HG03571 (cell line): ENCODE results near the gene SRXN1.
"Not testable (repeated sequence)": the region's sequence is repeated elsewhere in the genome, so short reads cannot be mapped to it uniquely, and the experiment has no call there.

ENCODE experiments used
- ATAC-seq: cut with Tn5 transposase; IDR thresholded peaks from one replicate; pipeline ENCODE4 v1.9.1; 2021; ENCODE audit not compliant: unreplicated experiment

The SRXN1 gene

DNA sequence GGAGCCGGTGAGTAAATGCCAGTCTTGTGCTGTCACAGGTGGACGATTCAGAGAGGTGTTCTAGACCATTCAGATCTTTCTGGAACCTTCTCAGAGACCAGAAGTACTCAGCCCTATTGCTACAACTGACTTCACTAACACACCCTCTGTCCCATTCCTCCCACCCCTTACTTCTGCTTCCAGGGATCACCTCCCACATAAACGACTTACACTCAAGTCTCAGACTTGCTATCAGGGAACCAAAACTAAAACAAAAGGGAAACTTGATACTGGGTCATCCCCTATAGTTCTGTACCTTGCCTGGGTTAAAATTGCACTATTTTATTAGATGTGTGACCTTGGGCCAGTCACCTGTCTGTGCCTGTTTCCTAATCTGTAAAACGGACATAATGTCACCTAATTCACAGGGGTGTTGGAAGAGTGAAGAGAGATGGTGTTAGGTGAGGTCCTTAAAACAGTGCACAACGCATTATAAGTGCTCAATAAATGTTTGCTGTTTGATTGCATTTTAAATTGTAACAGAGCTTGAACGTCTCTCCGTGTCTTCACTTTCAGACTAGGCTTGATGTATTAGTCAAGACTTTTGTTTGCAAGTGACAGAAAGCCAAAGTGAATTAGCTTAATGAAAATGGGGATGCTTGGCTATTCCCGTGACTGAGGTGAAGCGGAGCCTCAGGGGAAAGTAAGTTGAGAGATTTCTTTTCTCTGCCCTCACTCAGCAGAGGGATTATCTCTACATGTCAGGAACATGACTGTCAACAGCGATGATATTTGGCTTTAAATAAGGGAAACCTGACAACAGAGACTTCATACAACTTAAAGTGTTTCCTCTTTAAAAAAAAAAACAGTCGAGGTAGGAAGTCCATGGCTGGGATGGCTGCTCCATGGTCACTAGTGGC lies 3.0 kb upstream of the SRXN1 start:
- no peak for ATAC-seq

DNA sequence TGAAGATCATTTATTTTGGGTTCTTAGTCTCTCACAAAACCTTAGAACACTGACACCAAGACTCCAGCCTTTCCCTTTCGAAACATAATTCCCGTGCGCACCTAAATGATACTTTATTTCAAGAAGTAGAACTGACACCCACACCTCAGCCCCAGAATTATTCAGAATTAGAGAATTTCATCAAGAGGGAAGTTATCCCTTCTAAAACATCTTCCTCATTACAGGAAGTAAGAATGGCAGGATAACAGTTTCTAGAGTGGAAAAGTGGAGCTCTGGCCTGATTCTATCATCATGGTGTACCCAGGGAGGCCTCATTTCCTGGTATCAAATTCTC lies 1.4 kb upstream of the SRXN1 start:
- no peak for ATAC-seq

GRCh38 chr20:653590-654416 lies 803 bp upstream of the SRXN1 start:
- ATAC-seq, result no peak

- no peak for ATAC-seq
Measured at GRCh38 chr20:652615-653109, 338 bp downstream of the SRXN1 start.

DNA sequence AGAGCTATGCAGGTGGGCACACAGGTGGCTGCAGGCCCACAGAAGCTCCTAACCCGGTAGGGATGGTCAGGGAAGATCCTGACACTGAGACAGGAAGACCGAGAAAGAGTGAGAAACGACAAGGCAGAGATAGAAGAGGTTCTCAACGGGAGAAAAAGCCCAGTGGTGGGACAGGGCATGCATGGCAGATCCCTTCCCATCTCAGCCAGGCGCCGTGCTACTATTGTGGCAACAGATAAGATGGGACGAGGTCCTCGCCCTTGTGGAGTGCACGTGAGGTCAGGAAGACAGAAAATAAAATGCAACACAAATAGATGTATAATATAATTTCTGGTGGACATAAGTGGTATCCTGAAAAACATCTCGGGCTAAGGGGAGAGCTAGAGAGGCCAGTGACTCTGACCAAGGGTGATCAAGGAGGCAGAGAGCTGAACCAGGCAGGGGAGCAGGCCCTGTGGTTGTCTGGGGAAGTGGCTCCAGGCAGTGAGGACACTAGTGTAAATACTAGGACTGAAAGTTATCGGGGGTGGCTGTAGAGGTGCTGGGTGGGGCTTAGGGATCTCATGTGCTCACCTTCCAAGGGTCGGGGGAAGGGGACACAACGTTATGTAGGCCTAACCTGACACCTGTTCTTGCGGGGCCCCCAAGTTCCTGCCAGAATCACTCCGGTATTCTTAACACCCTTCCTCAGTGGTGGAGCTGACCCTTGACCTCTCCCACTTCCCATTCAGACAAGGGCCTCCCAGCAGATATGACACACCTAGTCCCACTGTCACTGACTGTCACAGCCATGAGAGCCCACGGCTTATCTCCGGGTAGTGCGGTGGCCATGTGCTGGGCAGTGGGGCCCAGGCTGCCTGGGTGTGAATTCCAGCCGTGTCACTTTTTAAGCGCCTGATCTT lies 1.0 kb downstream of the SRXN1 start:
- no peak for ATAC-seq

DNA sequence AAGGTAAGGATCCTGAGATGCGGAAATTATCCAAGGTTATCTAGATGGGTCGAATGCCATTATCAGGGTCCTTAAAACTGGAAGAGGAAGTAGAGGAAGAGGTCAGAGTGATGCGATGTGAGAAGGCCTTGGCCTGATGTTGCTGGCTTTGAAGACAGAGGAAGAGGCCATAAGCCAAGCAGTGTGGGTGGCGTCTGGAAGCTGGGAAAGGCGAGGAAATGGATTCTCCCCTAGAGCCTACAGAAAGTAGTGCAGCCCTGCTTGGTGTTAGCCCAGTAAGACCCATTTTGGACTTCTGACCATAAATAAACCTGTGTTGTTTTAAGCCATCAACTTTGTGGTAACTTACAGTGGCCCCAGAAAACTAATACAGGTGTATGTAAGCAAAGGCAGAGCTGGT lies 2.0 kb downstream of the SRXN1 start:
- no peak for ATAC-seq

DNA sequence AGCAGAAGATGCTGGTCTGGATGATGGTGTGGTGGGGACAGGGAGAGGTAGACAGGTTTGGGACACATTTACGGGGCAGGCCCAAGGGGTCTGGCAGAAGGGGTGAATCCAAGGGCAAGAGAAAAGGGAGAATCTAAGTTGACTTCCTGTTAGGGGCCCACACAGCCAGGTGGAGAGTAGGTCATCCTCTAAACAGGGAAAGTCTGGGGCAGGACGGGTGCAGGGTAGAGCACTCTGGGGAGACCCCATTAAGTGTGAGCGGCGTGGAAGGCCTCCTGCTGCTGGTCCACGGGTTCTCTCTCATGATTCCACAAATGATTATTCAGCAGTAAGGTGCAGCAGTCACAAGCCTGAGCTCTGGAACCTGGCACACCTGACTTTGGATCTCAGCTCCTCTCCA lies 2.7 kb downstream of the SRXN1 start:
- no peak for ATAC-seq

DNA sequence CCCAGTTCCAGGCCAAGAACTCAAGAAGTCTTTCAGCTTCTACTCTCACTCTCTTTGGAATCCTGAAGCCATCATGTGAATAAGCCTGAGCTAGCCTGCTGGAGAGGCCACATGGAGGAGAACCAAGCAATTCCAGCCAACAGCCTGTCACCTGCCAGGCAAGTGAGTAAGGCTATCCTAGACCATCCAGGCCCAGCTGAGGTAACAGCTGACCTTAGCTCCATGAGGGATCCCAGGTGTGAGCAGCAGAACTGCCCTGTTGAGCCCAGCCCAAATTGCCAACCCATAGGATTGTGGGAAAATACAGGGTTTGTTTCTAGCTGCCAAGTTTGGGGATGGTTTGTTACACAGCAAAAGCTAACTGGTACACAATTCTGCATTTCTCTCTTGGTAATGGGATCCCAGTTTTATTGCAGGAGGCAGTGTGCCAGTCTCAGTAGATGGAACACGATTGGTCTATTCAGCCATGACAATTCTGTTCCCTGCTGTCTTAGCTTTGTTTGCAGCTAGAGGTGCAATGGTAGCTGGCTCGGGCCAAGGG lies 5.5 kb downstream of the SRXN1 start:
- no peak for ATAC-seq

GRCh38 chr20:646868-647233 lies 6.1 kb downstream of the SRXN1 start:
- no peak for ATAC-seq

- no peak for ATAC-seq
Measured at GRCh38 chr20:646107-646867, 6.7 kb downstream of the SRXN1 start.

DNA sequence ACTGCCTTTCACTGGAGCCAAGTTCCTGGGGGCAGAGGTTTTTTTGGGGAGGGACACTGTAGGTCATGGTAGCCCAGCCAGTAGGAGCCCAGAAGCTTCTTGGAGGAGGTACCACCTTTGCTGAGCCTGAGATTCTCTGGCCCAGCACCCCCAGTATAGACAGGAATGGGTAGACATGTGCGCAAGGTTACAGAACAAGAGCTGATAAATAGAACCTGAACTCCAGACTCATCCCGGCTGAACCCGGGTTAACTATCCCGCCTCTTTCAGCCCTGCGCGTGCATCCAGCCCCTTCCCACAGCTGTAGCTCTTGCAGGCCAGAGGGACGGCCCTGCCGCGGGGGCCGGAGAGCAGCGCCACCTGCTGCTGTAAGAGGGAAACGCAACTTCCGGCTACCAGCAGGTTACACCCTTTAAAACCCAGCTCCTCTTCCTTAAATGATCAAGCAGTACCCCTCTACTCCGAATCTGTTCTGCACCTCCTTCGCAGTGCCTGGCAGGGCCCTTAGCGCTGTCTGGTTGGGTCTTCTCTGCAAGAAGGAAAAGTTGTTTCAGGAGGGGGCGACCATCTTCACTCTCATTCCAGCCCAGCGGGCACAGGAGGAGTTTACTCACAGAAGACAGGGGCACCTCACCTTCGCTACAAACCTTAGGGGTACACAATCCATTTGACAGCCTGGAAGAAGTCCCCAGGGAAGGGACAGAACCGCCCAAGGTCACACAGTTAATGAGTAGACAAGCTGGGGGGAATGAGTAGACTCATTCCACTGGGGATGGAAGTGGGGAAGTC lies 7.5 kb downstream of the SRXN1 start:
- no peak for ATAC-seq

DNA sequence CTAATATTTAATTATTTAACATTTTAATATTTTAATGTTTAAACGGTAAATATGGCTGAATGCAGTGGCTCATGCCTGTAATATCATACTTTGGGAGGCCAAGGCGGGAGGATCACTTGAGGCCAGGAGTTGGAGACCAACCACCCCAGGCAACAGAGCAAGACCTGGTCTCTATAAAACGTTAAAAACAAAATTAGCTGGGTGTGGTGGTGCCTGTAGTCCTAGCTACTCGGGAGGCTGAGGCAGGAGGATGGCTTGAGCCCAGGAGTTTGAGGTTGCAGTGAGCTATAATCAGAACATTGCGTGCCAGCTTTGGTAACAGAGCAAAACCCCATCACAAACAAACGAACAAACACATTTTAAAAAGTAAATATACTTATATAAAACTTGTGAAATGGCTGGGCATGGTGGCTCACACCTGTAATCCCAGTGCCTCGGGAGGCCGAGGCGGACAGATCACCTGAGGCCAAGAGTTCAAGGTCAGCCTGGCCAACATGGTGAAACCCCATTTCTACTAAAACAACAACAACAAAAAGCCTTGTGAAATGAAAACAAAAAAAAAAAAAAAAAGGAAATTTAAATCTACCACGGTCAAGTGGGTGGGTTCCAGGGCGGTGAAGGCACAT lies 8.2 kb downstream of the SRXN1 start:
- no peak for ATAC-seq

DNA sequence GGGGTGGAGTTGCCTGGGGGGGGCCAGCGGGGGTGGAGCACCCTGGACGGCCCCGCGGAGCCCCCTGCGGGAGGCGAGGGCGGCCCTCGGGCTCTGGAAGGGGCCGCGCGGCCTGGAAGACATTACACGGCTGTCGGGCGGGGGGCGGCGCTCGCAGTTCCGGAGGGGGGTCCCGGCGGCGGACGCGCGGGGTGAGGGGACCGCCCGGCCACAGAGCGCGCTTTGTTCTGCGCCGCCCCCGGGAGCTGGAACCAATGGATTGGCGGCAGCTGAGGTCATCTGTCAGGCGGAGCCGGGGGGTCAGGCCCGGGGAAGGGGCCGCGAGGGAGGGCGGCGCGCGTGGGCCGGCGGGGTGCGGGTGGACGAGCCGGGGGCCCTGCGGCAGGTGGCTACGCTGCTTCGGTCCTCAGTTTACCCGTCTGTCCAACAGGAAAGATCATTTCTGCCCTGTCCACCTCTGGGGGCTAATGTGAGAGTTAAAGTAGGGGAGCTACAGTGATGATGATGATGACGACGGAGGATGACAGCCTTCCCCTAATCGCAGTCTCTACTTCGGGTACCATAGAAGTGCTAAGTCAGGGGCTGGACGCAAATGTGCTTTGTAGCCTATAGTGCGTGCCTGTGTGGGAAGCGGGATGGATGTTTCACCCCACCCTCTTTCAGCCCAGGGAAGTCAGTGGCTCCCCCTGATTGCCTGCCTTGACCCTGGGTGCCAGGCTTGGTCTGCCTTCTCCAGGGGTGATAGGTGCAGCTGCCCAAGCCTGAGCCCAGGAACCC lies 10.4 kb downstream of the SRXN1 start:
- ATAC-seq, result no peak

GRCh38 chr20:642013-642397 lies 11.0 kb downstream of the SRXN1 start:
- not testable (repeated sequence) for ATAC-seq

DNA sequence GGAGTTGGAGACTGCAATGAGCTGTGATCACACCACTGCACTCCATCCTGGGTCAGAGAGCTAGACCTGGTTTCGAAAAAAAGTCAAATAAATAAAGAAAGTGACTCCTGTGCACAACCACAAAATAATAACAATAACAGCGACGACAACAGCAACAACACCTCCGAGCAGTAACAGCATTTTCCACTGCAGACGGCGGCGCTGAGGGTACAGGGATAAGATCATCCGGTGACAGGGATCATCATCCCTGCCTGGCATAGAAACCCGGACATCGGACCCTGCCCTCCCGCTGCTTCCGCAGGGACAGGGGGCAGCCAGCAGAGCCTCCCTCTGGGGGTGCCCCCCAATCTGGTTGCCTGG lies 11.5 kb downstream of the SRXN1 start:
- ATAC-seq, result no peak

DNA sequence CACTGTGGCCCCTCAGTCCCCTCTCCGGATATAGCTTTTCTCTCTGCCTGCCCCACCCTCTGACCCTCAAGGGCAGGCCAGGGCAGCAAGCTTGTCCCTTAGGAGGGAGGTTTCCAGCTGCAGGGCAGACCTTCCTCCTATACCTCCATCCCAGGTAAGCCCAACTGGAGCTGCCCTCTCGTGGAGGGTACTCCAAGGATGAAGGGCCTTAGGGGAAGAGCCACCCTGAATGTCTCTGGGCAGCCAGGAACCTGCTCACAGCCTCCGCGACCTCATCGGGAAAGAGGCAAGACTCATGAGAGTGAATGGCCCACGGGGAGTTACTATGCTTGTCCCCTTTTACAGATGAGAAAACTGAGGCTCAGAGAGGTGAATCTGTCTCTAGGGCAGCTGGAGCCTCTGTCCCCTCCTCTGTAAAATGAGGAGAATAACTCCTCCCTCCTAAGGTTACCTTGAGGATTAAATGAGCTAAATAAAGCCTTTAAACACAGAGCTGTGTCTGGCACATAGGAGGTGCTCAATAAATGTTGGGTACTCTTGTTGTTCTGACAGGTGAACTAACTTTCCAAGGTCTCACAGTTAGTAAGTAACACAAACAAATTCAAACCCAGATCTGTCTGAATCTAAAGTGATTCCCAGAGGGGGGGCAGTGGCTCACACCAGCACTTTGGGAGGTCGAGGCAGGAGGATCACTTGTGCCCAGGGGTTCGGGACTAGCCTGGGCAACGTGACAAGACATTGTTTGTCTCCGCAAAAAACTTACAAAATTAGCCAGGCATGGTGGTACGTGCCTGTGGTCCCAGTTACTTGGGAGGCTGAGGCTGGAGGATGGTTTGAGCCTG lies 12.1 kb downstream of the SRXN1 start:
- no peak for ATAC-seq

GRCh38 chr20:638579-638978 lies 14.4 kb downstream of the SRXN1 start:
- no peak for ATAC-seq
